Testis (tissue), 2 donors: ENCODE data around the gene ITGAE.

ENCODE experiments used
- POLR2A ChIP-seq: fragments of 450-650 bp; IDR thresholded peaks from one replicate; pipeline ENCODE4 v1.6.1; 2017; ENCODE audit warnings: antibody characterized with exemption, mild to moderate bottlenecking, moderate library complexity
- TF ChIP-seq, protein P1 (sequence below), 3 experiments: fragments of 450-650 bp in 2 of 3; fragments of 200-600 bp in 1 of 3; sonication (generic) in 1 of 3; IDR thresholded peaks; one replicate each; pipeline ENCODE4 v1.5.1; 2016 to 2019; ENCODE audit warnings: antibody characterized with exemption in 3 of 3, mild to moderate bottlenecking in 2 of 3, moderate library complexity in 1 of 3

DNA sequence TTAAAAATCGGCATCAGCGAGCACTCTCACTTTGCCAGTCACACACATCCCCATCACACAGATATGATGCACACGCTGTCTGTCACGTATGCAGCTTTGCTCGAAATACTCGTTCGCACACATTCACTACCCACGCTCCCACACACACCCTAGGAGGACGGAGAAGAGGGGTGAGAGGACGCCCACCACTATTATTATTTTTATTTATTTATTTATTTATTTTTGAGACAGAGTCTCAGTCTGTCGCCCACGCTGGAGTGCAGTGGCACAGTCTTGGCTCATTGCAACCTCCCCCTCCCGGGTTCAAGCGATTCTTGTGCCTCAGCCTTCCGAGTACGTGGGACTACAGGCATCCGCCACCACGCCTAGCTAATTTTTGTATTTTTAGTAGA lies 46.9 kb downstream of the ITGAE start:
- TF ChIP-seq, protein P1, sequence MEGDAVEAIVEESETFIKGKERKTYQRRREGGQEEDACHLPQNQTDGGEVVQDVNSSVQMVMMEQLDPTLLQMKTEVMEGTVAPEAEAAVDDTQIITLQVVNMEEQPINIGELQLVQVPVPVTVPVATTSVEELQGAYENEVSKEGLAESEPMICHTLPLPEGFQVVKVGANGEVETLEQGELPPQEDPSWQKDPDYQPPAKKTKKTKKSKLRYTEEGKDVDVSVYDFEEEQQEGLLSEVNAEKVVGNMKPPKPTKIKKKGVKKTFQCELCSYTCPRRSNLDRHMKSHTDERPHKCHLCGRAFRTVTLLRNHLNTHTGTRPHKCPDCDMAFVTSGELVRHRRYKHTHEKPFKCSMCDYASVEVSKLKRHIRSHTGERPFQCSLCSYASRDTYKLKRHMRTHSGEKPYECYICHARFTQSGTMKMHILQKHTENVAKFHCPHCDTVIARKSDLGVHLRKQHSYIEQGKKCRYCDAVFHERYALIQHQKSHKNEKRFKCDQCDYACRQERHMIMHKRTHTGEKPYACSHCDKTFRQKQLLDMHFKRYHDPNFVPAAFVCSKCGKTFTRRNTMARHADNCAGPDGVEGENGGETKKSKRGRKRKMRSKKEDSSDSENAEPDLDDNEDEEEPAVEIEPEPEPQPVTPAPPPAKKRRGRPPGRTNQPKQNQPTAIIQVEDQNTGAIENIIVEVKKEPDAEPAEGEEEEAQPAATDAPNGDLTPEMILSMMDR (IDR thresholded peaks at IDR 0.05), result no peak
- no peak for TF ChIP-seq POLR2A
